Measurements from ENCODE around the gene PTPRT.

PTPRT gene

DNA sequence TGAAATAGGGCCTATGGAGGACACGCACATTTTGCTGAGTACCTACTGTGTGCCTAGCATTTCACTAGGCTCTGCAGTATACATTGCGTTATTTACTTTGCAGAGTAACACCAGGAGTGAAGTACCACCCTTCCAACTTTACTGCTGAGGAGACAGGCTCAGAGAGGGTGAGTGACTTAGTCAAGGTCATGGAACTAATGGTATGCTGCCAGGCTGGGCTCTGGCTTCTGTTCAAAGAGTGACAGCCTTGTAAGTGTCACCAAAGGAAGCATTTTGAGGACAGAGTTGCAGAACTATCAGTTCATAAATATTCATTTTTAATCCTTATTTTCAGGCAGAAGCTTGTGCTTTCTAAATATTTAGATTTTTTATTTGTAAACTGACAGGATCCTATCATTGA lies 816.7 kb downstream of the PTPRT start:
- Histone ChIP-seq H3K79me2 (ENCODE audit: control insufficient read depth, insufficient read depth, low read length, unreplicated experiment) (no peaks in the 10 kb centered on the region), H3K36me3 (ENCODE audit: insufficient read depth, low read length) (no peaks in the 10 kb centered on the region), H3K4me1 (ENCODE audit: control insufficient read depth, insufficient read depth, low read length, unreplicated experiment) (no peaks in the 10 kb centered on the region), H3K27me3 (ENCODE audit: insufficient read depth, low read length) (no peaks in the 10 kb centered on the region), H3K27ac (ENCODE audit: low read depth, low read length) (no peak overlapping the region), H2AFZ (ENCODE audit: low read length, unreplicated experiment) (no peak overlapping the region), H3K4me3 (ENCODE audit: low read depth, low read length) (no peak overlapping the region)

DNA sequence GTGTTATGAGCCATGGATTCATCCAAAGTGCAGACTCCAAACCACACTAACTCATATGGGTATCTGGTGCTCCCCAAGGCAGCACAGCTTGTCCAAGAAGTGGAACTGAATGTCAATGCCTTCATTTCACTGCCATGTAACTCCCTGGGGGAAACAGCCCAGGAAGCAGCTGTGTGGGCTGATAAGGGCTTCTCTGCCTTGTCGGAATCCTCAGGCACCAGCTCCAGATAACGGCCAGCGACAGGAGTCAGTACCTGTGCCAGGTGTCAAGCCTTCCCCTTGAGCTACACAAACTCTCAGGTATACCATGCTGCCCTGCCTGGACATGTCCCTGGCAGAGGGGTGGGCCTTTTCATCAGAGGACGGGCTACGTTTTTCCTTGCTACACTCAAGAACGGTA lies 819.6 kb downstream of the PTPRT start:
- Histone ChIP-seq H3K27me3 (ENCODE audit: insufficient read depth, low read length) (no peaks in the 10 kb centered on the region), H3K4me3 (ENCODE audit: low read depth, low read length) (no peak overlapping the region), H2AFZ (ENCODE audit: low read length, unreplicated experiment) (no peak overlapping the region), H3K36me3 (ENCODE audit: insufficient read depth, low read length) (no peaks in the 10 kb centered on the region), H3K79me2 (ENCODE audit: control insufficient read depth, insufficient read depth, low read length, unreplicated experiment) (no peaks in the 10 kb centered on the region), H3K4me1 (ENCODE audit: control insufficient read depth, insufficient read depth, low read length, unreplicated experiment) (no peaks in the 10 kb centered on the region), H3K27ac (ENCODE audit: low read depth, low read length) (no peak overlapping the region)

DNA sequence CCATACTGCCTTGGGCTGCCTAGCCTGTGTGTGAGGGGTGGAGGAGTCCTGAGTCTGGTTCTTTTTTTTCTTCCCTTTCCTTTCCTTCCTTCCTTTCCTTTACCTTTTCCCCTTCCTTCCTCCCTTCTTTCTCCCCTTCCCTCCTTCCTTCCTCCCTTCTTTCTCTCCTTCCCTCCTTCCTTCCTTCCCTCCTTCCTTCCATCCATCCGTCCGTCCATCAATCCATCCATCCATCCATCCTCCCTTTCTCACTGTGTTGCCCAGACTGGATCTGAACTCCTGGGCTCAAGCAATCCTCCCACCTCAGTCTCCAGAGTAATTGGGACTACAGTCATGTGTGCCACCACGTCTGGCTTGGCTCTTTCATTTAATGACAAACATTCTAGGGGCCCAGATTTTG lies 820.8 kb downstream of the PTPRT start:
- Histone ChIP-seq H3K36me3 (ENCODE audit: insufficient read depth, low read length) (no peaks in the 10 kb centered on the region), H3K27ac (ENCODE audit: low read depth, low read length) (no peak overlapping the region)

DNA sequence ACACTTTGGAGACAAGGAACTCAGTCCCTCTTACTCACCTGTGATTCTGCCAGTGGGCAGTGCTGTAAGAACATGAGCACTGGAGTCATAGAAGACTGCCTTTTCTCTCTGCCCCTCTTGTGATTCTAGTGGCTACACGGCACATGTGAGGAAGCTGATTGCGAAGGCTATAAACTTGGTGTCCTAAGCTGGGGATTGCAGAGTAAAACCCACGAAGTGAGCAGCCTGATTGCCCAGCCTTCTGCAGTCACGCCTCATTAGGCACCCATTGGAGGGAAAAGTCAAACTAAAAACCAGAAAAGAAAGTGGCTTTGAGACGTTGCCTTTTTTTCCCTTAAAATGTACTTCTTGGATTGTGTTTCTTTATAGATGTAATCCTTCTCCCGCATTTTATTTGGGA lies 823.1 kb downstream of the PTPRT start:
- no peaks in the 10 kb centered on the region for H3K27me3 ChIP-seq (ENCODE audit: insufficient read depth, low read length)
- no peaks in the 10 kb centered on the region for H3K79me2 ChIP-seq (ENCODE audit: control insufficient read depth, insufficient read depth, low read length, unreplicated experiment)
- no peak overlapping the region for H2AFZ ChIP-seq (ENCODE audit: low read length, unreplicated experiment)
- H3K4me1 ChIP-seq (ENCODE audit: control insufficient read depth, insufficient read depth, low read length, unreplicated experiment): no peaks in the 10 kb centered on the region
- no peaks in the 10 kb centered on the region for H3K36me3 ChIP-seq (ENCODE audit: insufficient read depth, low read length)
- no peak overlapping the region for H3K4me3 ChIP-seq (ENCODE audit: low read depth, low read length)
- H3K27ac ChIP-seq (ENCODE audit: low read depth, low read length): no peak overlapping the region

More for the DNA sequence above, 820.8 kb downstream of the PTPRT start:
- Histone ChIP-seq H3K4me3 (ENCODE audit: low read depth, low read length) (no peak overlapping the region), H3K79me2 (ENCODE audit: control insufficient read depth, insufficient read depth, low read length, unreplicated experiment) (no peaks in the 10 kb centered on the region), H3K4me1 (ENCODE audit: control insufficient read depth, insufficient read depth, low read length, unreplicated experiment) (no peaks in the 10 kb centered on the region), H2AFZ (ENCODE audit: low read length, unreplicated experiment) (no peak overlapping the region), H3K27me3 (ENCODE audit: insufficient read depth, low read length) (no peaks in the 10 kb centered on the region)

DNA sequence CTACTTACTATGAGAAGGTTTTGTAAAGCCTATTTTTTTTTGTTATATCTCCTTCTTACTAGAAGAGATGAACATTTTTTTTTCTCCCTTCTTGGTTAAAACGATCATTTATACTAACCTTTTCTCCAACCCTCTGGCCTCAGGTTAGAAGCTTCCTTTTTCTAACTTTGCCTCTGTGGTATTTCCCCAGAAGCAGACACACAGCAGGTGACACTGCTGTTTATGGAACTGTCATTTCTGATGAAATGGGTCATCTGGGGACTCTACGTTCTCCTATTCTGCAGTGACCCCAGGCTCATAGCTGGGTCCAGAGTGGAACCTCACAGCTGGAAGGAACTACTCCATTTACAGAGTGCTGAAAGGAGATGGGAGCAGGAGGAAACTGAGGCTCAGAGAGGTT lies 825.3 kb downstream of the PTPRT start:
- no peaks in the 10 kb centered on the region for H3K27me3 ChIP-seq (ENCODE audit: insufficient read depth, low read length)
- no peaks in the 10 kb centered on the region for H3K4me1 ChIP-seq (ENCODE audit: control insufficient read depth, insufficient read depth, low read length, unreplicated experiment)
- no peak overlapping the region for H3K27ac ChIP-seq (ENCODE audit: low read depth, low read length)
- H2AFZ ChIP-seq (ENCODE audit: low read length, unreplicated experiment): no peak overlapping the region
- no peaks in the 10 kb centered on the region for H3K79me2 ChIP-seq (ENCODE audit: control insufficient read depth, insufficient read depth, low read length, unreplicated experiment)
- H3K36me3 ChIP-seq (ENCODE audit: insufficient read depth, low read length): no peaks in the 10 kb centered on the region
- no peak overlapping the region for H3K4me3 ChIP-seq (ENCODE audit: low read depth, low read length)

DNA sequence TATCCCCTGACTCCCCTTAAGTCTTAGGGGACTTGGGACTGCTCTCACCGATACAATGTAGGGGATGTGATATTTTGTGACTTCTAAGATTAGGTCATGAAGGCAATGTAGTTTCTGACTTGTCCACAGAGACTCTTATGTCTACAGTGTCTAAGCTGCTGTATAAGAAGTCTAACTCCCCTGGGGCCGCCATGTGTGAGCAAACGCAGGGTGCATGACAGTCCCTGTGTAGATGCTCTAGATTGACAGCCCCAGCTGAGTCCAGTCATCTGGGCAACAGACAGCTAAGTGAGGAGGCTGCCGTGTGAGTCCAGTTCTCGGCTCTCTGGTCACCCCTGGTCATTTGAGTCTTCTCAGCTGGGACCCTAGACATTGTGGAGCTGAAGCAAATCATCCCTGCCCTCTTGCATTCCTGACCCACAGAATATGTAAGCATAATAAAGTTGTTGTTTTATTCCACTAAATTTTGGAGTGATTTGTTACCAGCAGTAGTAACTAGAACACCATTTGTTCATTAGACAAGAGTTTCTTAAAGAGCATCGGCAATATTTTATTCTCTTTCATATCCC lies 828.2 kb downstream of the PTPRT start:
- no peaks in the 10 kb centered on the region for H3K79me2 ChIP-seq (ENCODE audit: control insufficient read depth, insufficient read depth, low read length, unreplicated experiment)
- no peaks in the 10 kb centered on the region for H3K4me1 ChIP-seq (ENCODE audit: control insufficient read depth, insufficient read depth, low read length, unreplicated experiment)
- no peak overlapping the region for H2AFZ ChIP-seq (ENCODE audit: low read length, unreplicated experiment)

DNA sequence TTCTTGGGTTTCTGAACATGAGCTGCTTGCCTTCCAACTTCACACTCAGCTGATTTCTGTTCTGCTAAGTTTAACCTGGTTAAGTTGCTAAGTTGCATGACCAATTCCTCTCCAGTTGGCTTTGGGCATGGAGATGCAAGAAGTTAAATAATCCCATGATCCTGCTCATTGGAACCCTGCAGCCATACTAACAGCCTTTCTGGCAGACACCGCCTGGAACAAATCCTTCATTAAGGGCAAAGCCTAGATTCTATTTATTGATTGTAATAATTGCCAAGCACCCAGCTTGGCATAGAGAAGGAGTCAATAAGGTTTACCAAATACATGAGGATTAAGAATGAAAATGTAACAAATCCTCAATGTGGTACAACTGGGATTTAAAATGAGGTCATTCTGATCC lies 829.1 kb downstream of the PTPRT start:
- H3K79me2 ChIP-seq (ENCODE audit: control insufficient read depth, insufficient read depth, low read length, unreplicated experiment): no peaks in the 10 kb centered on the region
- H3K27ac ChIP-seq (ENCODE audit: low read depth, low read length): no peak overlapping the region
- H3K27me3 ChIP-seq (ENCODE audit: insufficient read depth, low read length): no peaks in the 10 kb centered on the region
- H3K36me3 ChIP-seq (ENCODE audit: insufficient read depth, low read length): no peaks in the 10 kb centered on the region
- H3K4me1 ChIP-seq (ENCODE audit: control insufficient read depth, insufficient read depth, low read length, unreplicated experiment): no peaks in the 10 kb centered on the region
- no peak overlapping the region for H3K4me3 ChIP-seq (ENCODE audit: low read depth, low read length)
- no peak overlapping the region for H2AFZ ChIP-seq (ENCODE audit: low read length, unreplicated experiment)

More for the DNA sequence above, 828.2 kb downstream of the PTPRT start:
- Histone ChIP-seq H3K27me3 (ENCODE audit: insufficient read depth, low read length) (no peaks in the 10 kb centered on the region), H3K27ac (ENCODE audit: low read depth, low read length) (no peak overlapping the region), H3K36me3 (ENCODE audit: insufficient read depth, low read length) (no peaks in the 10 kb centered on the region), H3K4me3 (ENCODE audit: low read depth, low read length) (no peak overlapping the region)

DNA sequence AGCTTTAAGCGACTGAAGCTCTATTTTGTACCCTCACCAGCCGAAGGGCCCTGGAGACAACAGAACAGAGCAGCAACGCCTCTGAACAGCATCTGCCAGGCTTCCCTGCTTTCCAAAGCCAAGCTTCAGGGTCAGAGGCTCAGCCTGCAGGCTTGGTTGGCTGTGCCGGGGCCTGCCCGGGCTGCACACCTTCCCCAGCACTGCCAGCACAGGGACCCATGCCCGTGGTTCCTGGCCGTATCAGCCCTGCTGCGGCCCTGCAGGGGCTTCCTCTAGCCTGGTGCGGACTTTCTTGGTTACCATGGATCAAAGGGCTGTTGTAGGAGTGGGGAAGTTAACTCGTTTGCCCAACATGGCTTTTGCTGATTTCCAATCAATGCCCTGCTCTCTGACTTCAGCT lies 830.1 kb downstream of the PTPRT start:
- H3K79me2 ChIP-seq (ENCODE audit: control insufficient read depth, insufficient read depth, low read length, unreplicated experiment): no peaks in the 10 kb centered on the region
- no peak overlapping the region for H3K27ac ChIP-seq (ENCODE audit: low read depth, low read length)
- no peaks in the 10 kb centered on the region for H3K36me3 ChIP-seq (ENCODE audit: insufficient read depth, low read length)
- H3K4me1 ChIP-seq (ENCODE audit: control insufficient read depth, insufficient read depth, low read length, unreplicated experiment): no peaks in the 10 kb centered on the region
- H3K27me3 ChIP-seq (ENCODE audit: insufficient read depth, low read length): no peaks in the 10 kb centered on the region
- no peak overlapping the region for H2AFZ ChIP-seq (ENCODE audit: low read length, unreplicated experiment)
- no peak overlapping the region for H3K4me3 ChIP-seq (ENCODE audit: low read depth, low read length)

DNA sequence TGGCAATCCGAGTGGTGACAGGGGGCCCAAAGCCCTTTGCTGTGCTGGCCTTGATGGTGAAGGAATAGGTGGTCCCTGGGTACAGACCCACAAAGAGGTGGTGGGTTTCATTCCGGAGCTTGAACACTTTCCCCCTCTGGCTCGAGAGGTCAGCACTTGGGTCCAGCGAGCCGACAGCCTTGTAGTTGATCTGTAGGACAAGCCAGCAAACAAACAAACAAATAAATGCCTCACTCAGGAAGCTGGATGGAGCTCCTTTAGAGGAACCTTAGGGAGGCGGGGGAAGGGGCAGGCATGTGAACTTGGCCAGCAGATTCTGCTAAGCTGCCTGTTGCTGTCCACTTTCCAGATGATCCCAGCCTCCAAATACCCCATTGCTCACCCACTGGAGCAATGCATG lies 837.6 kb downstream of the PTPRT start:
- no peak overlapping the region for H2AFZ ChIP-seq (ENCODE audit: low read length, unreplicated experiment)
- no peaks in the 10 kb centered on the region for H3K27me3 ChIP-seq (ENCODE audit: insufficient read depth, low read length)
- H3K36me3 ChIP-seq (ENCODE audit: insufficient read depth, low read length): no peaks in the 10 kb centered on the region
- H3K79me2 ChIP-seq (ENCODE audit: control insufficient read depth, insufficient read depth, low read length, unreplicated experiment): no peaks in the 10 kb centered on the region
- no peak overlapping the region for H3K27ac ChIP-seq (ENCODE audit: low read depth, low read length)
- H3K4me1 ChIP-seq (ENCODE audit: control insufficient read depth, insufficient read depth, low read length, unreplicated experiment): no peaks in the 10 kb centered on the region
- H3K4me3 ChIP-seq (ENCODE audit: low read depth, low read length): no peak overlapping the region

DNA sequence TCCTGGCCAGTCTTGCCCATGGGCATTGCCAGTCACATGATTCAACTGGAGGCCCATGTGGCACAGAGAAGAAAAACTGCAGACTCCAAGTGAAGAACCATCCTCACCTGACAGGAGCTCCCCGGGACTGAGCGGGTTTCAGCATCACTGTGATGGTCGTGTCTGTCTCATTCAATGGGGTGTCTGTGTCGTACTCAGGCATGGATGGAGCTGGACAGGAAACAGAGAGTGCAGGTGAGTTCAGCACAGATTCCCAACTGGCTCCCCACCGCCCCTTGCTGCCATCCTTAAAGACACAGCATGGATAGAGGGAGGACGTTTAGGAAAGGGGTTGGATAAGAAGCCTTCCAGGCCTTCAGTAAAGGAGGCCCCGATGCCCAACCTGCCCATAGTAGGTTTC lies 839.2 kb downstream of the PTPRT start:
- H3K27ac ChIP-seq (ENCODE audit: low read depth, low read length): no peak overlapping the region
- H3K79me2 ChIP-seq (ENCODE audit: control insufficient read depth, insufficient read depth, low read length, unreplicated experiment): no peaks in the 10 kb centered on the region
- no peaks in the 10 kb centered on the region for H3K36me3 ChIP-seq (ENCODE audit: insufficient read depth, low read length)
- no peak overlapping the region for H3K4me3 ChIP-seq (ENCODE audit: low read depth, low read length)
- no peaks in the 10 kb centered on the region for H3K4me1 ChIP-seq (ENCODE audit: control insufficient read depth, insufficient read depth, low read length, unreplicated experiment)
- no peak overlapping the region for H2AFZ ChIP-seq (ENCODE audit: low read length, unreplicated experiment)
- no peaks in the 10 kb centered on the region for H3K27me3 ChIP-seq (ENCODE audit: insufficient read depth, low read length)

DNA sequence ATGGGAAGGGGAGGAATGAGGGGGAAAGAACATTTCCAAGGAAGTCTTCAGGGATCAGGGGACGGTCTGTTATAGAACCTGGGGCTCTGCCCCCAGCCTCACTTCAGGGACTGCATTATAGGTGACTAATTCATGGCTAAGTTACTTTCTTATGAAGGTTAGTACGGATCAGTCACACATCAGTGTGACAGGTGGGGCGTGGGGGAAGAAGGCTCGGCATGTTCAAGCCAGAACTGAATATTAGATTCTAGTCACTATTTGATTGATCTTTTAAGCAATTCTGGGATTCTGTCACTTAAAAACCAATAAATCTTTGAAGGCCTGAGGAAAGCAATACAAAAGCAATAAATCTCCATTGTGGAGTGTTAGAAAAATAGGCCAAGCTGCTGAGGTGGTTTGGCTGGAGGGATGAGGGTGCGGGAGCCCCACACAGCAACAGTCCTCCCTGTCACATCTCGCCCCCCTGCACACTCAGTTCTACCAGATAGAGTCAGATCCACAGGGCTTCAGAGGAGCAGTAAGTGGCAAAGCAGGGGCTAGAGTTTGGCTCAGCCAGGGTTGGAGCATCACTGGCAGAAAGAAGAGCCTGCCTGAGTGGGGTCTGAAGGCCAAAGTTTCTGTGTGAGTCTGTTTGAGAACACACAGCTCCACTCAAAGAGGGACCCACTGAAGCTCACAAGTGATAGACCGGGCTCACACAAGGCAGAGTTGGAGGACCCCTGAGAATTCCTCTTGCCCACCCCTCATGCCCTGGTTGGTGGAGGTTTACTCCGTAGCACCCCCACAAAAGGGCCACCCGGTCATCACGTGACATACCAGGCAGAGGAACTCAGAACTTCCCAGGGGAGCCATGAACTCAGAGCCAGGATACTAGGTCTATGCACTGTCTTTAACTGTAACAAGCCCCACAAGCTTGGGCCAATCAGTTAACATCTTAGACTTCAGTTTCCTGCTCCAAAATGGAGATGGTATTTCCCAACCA lies 843.2 kb downstream of the PTPRT start:
- Histone ChIP-seq H3K4me3 (ENCODE audit: low read depth, low read length) (no peak overlapping the region), H3K4me1 (ENCODE audit: control insufficient read depth, insufficient read depth, low read length, unreplicated experiment) (no peaks in the 10 kb centered on the region), H2AFZ (ENCODE audit: low read length, unreplicated experiment) (no peak overlapping the region), H3K79me2 (ENCODE audit: control insufficient read depth, insufficient read depth, low read length, unreplicated experiment) (no peaks in the 10 kb centered on the region), H3K27me3 (ENCODE audit: insufficient read depth, low read length) (no peaks in the 10 kb centered on the region), H3K36me3 (ENCODE audit: insufficient read depth, low read length) (no peaks in the 10 kb centered on the region), H3K27ac (ENCODE audit: low read depth, low read length) (no peak overlapping the region)
